Mammary epithelial cell (primary cell): ENCODE measurements around the gene SGIP1.
A peak's percentile ranks its signal among the peaks of the same experiment; 100 is the strongest.

Experiments used
- EZH2 ChIP-seq: IDR thresholded peaks from 2 replicates; pipeline ENCODE4 v1.6.1; 2012; ENCODE audit warnings: low read length, inconsistent platforms, borderline replicate concordance
- TF ChIP-seq, protein P1 (sequence below), 2 donors: IDR thresholded peaks in 1 of 2; conservative IDR thresholded peaks in 1 of 2; 2 replicates each; pipeline ENCODE4 v1.5.1; 2011 to 2012; ENCODE audit warnings: inconsistent platforms in 2 of 2, low read length in 2 of 2, mild to moderate bottlenecking in 2 of 2, control low read depth in 1 of 2, low read depth in 1 of 2; ENCODE audit not compliant: insufficient read depth in 1 of 2; ENCODE audit errors: extremely low read depth in 1 of 2

DNA sequence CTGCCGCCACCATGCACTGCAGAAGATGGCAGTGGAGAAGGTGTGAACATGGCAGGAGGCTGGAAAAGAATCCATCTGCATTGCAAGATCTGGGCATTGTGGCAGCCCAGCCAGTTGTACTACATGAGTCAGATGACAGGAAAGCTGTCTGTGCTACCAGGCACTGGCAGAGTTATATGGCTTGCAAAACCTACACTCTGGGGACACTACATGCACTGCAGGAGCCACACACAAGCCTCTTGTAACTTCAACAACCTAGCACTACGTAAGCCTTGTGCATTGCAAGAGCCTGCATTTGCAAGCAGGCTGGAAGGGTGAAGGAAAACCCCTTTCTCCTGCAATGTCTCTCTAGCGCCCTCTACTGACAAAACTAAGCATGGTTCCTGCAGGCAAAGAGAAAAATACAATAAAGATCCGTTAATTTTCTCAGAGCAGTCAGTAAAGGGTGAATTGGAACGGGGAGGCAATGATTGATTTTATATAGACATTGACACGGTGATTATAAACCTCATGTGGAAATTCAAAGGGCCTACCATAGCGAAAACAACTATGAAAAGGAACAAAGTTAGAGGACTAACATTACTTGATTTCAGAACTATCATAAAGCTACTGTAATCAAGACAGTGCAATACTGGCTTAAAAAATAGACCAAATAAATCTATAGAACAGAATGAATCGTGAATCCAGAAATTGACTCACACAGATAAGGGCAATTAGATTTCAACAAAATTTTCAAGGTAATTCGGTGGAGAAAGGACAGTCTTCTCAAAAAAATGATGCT, 192.1 kb downstream of the SGIP1 start:
- TF ChIP-seq, protein P1, sequence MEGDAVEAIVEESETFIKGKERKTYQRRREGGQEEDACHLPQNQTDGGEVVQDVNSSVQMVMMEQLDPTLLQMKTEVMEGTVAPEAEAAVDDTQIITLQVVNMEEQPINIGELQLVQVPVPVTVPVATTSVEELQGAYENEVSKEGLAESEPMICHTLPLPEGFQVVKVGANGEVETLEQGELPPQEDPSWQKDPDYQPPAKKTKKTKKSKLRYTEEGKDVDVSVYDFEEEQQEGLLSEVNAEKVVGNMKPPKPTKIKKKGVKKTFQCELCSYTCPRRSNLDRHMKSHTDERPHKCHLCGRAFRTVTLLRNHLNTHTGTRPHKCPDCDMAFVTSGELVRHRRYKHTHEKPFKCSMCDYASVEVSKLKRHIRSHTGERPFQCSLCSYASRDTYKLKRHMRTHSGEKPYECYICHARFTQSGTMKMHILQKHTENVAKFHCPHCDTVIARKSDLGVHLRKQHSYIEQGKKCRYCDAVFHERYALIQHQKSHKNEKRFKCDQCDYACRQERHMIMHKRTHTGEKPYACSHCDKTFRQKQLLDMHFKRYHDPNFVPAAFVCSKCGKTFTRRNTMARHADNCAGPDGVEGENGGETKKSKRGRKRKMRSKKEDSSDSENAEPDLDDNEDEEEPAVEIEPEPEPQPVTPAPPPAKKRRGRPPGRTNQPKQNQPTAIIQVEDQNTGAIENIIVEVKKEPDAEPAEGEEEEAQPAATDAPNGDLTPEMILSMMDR (conservative IDR thresholded peaks at IDR 0.05 in 1 of 2, IDR thresholded peaks at IDR 0.05 in 1 of 2; ENCODE audit: extremely low read depth in 1 of 2, insufficient read depth in 1 of 2, low read depth in 1 of 2, low read length in 2 of 2) = peak; percentile 97 to 98
- no peak for TF ChIP-seq EZH2
